Measurements from ENCODE around the gene PRKCQ.
"Not testable (repeated sequence)": the region's sequence is repeated elsewhere in the genome, so short reads cannot be mapped to it uniquely, and the experiment has no call there.

The PRKCQ gene

GRCh38 chr10:6490614-6491013 is 89.5 kb downstream of the PRKCQ start:
- DNase-seq = no peak

GRCh38 chr10:6487920-6488319 is 92.2 kb downstream of the PRKCQ start:
- no peak for DNase-seq

- no peak for DNase-seq
These were observed 93.8 kb downstream of the PRKCQ start for GRCh38 chr10:6486309-6486708.

GRCh38 chr10:6482737-6483357 is 97.2 kb downstream of the PRKCQ start:
- DNase-seq = no peak

GRCh38 chr10:6478722-6479121 is 101.4 kb downstream of the PRKCQ start:
- DNase-seq = no peak

GRCh38 chr10:6476989-6477388 is 103.1 kb downstream of the PRKCQ start:
- DNase-seq = no peak

- DNase-seq = no peak
These were observed 105.2 kb downstream of the PRKCQ start for GRCh38 chr10:6474871-6475270.

- no peak for DNase-seq
These were observed 106.1 kb downstream of the PRKCQ start for GRCh38 chr10:6473901-6474370.

- no peak for DNase-seq
These were observed 106.6 kb downstream of the PRKCQ start for GRCh38 chr10:6473430-6473829.

GRCh38 chr10:6472710-6473005 is 107.4 kb downstream of the PRKCQ start:
- not testable (repeated sequence) for DNase-seq

- DNase-seq = no peak
These were observed 109.0 kb downstream of the PRKCQ start for GRCh38 chr10:6470894-6471618.

GRCh38 chr10:6469661-6470060 is 110.4 kb downstream of the PRKCQ start:
- no peak for DNase-seq

- no peak for DNase-seq
These were observed 114.0 kb downstream of the PRKCQ start for GRCh38 chr10:6465854-6466601.

GRCh38 chr10:6465437-6465836 is 114.6 kb downstream of the PRKCQ start:
- DNase-seq = no peak

GRCh38 chr10:6464862-6465430 is 115.1 kb downstream of the PRKCQ start:
- no peak for DNase-seq

GRCh38 chr10:6463366-6463765 is 116.7 kb downstream of the PRKCQ start:
- DNase-seq = no peak

GRCh38 chr10:6461961-6462360 is 118.1 kb downstream of the PRKCQ start:
- DNase-seq = no peak

- DNase-seq = no peak
These were observed 119.1 kb downstream of the PRKCQ start for GRCh38 chr10:6460861-6461409.

GRCh38 chr10:6458814-6459213 is 121.3 kb downstream of the PRKCQ start:
- DNase-seq = no peak

GRCh38 chr10:6457376-6457775 is 122.7 kb downstream of the PRKCQ start:
- no peak for DNase-seq

- DNase-seq = no peak
These were observed 124.0 kb downstream of the PRKCQ start for GRCh38 chr10:6456067-6456466.

- no peak for DNase-seq
These were observed 124.5 kb downstream of the PRKCQ start for GRCh38 chr10:6455592-6455991.

- no peak for DNase-seq
These were observed 133.4 kb downstream of the PRKCQ start for GRCh38 chr10:6446711-6447110.

Data from fibroblast of skin of back (primary cell).